WI38 (cell line): ENCODE data around the gene MUC5B.

Experiments used
- H3K4me3 ChIP-seq: 2 replicates; pipeline ENCODE4 v1.5.1; 2011; ENCODE audit warnings: low read depth, mild to moderate bottlenecking, control low read depth, low read length
- CTCF ChIP-seq: IDR thresholded peaks from 2 replicates; pipeline ENCODE4 v1.5.1; 2012; ENCODE audit warnings: low read depth, mild to moderate bottlenecking, control low read depth, low read length

The MUC5B gene

GRCh38 chr11:1257916-1258315 is 35.0 kb downstream of the MUC5B start:
- no peak overlapping the region for H3K4me3 ChIP-seq

GRCh38 chr11:1258401-1259075 is 35.7 kb downstream of the MUC5B start:
- TF ChIP-seq CTCF, result no peak
- H3K4me3 ChIP-seq, result no peak overlapping the region

More at GRCh38 chr11:1257916-1258315, 35.0 kb downstream of the MUC5B start:
- no peak for TF ChIP-seq CTCF

- no peak overlapping the region for H3K4me3 ChIP-seq
- no peak for TF ChIP-seq CTCF
Measured at GRCh38 chr11:1259076-1259461, 36.2 kb downstream of the MUC5B start.

GRCh38 chr11:1259561-1259960 is 36.7 kb downstream of the MUC5B start:
- no peak overlapping the region for H3K4me3 ChIP-seq
- no peak for TF ChIP-seq CTCF

- TF ChIP-seq CTCF, result no peak
- no peak overlapping the region for H3K4me3 ChIP-seq
Measured at GRCh38 chr11:1260023-1260501, 37.2 kb downstream of the MUC5B start.

- no peak overlapping the region for H3K4me3 ChIP-seq
- no peak for TF ChIP-seq CTCF
Measured at GRCh38 chr11:1260620-1261019, 37.8 kb downstream of the MUC5B start.

GRCh38 chr11:1261241-1262071 is 38.6 kb downstream of the MUC5B start:
- H3K4me3 ChIP-seq, result no peak overlapping the region
- no peak for TF ChIP-seq CTCF
